GM10248 (cell line): ENCODE measurements around the gene FGF23.

ENCODE experiments used
- CTCF ChIA-PET: fragments of 300-600 bp; sonication (Branson Sonifier 250); formaldehyde crosslinking; extraction: SDS; loops from one replicate; lab custom pipeline; 2021; ENCODE audit warnings: antibody characterized with exemption; lab: Yijun Ruan, JAX
- POLR2A ChIA-PET: fragments of 350-650 bp; sonication (Branson Sonifier 250); formaldehyde crosslinking; extraction: SDS; loops from one replicate; lab custom pipeline; 2020; ENCODE audit warnings: antibody characterized with exemption; lab: Yijun Ruan, JAX
- DNase-seq: peaks from one replicate; pipeline ENCODE4 v3.0.0; 2012; ENCODE audit errors: extremely low spot score
- TF ChIP-seq, protein P1 (sequence below): IDR thresholded peaks from 2 replicates; pipeline ENCODE4 v1.5.1; 2012; ENCODE audit warnings: mild to moderate bottlenecking, low read depth; ENCODE audit errors: extremely low read depth, missing control alignments, control extremely low read depth

FGF23 gene

GRCh38 chr12:4378772-4379171, 740 bp downstream of the FGF23 start:
- ChIA-PET POLR2A (no interaction called here), CTCF (no interaction called here)
- DNase-seq, result no peak
- TF ChIP-seq, protein P1, sequence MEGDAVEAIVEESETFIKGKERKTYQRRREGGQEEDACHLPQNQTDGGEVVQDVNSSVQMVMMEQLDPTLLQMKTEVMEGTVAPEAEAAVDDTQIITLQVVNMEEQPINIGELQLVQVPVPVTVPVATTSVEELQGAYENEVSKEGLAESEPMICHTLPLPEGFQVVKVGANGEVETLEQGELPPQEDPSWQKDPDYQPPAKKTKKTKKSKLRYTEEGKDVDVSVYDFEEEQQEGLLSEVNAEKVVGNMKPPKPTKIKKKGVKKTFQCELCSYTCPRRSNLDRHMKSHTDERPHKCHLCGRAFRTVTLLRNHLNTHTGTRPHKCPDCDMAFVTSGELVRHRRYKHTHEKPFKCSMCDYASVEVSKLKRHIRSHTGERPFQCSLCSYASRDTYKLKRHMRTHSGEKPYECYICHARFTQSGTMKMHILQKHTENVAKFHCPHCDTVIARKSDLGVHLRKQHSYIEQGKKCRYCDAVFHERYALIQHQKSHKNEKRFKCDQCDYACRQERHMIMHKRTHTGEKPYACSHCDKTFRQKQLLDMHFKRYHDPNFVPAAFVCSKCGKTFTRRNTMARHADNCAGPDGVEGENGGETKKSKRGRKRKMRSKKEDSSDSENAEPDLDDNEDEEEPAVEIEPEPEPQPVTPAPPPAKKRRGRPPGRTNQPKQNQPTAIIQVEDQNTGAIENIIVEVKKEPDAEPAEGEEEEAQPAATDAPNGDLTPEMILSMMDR, result no peak

- ChIA-PET CTCF (no interaction called here), POLR2A (no interaction called here)
- TF ChIP-seq, protein P1, result no peak
- no peak for DNase-seq
These were observed 4.1 kb downstream of the FGF23 start for GRCh38 chr12:4375449-4375848.

DNA sequence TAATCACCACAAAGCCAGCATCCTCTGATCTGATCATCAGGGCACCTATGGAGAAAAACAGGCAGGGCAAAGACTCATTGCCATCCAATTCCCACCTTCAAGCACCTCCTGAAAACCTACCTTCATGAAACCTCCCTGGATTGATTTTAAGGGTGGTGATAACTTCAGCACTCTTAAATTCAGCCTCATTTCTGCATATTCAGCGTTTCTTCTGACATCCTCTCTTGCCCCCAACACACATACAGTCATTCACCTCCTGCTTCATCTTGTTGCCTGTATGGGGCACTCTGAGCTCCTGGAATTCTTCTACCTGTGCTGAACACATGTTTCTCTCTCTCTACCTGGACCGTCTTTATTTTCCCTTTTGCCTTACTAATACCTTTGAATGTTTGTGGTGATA, 6.9 kb downstream of the FGF23 start:
- no peak for DNase-seq
- ChIA-PET CTCF (interaction anchor here (1.5 to 3.2 kb wide), 3 partner anchors 9 to 48 kb away, joined by 3 to 8 read pairs (median 4); no protein-coding TSS in a partner anchor), POLR2A (no interaction called here)
- TF ChIP-seq, protein P1, result no peak

GRCh38 chr12:4370265-4370664, 9.2 kb downstream of the FGF23 start:
- DNase-seq, result no peak
- CTCF ChIA-PET, result interaction anchor here (2.0 to 3.2 kb wide), 2 partner anchors 10 to 50 kb away, joined by 5 to 8 read pairs; partner anchors contain the start of gene FGF23

DNA sequence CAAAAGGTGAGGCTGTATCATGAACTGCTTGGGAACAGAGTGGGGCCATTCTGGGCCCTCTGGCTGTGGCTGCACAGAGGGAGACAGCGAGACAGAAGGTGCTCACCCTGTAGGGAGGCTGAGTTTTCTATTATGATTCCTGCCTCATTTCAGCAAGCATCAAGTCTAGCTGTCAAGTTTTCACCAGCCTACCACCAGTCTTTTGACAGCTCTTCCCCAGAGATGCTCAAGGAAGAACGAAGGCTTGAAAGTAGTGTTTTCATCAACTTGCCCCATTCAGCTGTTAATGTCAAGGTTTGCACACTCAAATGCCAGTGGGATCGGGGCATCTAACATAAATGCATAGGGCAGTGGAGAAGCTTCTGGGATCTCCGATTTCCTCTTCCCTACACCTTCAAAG, 10.0 kb downstream of the FGF23 start:
- DNase-seq, result no peak
- TF ChIP-seq, protein P1, result no peak
- CTCF ChIA-PET, result interaction anchor here (2.0 to 3.2 kb wide), 2 partner anchors 11 to 51 kb away, joined by 5 to 8 read pairs; partner anchors contain the start of gene FGF23
- POLR2A ChIA-PET, result no interaction called here

More at GRCh38 chr12:4370265-4370664, 9.2 kb downstream of the FGF23 start:
- POLR2A ChIA-PET, result no interaction called here
- TF ChIP-seq, protein P1, result no peak

DNA sequence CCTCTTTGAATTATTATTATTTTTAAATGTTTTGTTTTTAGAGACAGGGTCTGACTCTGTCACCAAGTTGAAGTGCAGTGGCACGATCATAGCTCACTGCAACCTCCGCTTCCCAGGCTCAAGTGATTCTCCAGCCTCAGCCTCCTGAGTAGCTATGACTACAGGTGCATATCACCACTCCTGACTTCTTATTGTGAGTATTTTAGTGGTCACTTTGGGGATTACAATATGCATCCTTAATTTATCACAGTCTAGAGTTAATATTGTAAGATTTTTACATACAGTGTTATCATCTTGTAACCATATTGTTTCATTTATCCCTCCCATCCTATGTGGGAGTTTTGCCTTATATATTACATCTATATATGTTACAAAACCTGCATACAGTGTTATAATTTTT, 13.4 kb downstream of the FGF23 start:
- DNase-seq, result no peak
- ChIA-PET POLR2A (no interaction called here), CTCF (interaction anchor here (1.0 to 1.3 kb wide), 2 partner anchors 17 to 28 kb away, joined by 3 to 5 read pairs; no protein-coding TSS in a partner anchor)
- TF ChIP-seq, protein P1, result no peak
